ENCODE results near the gene CLCF1.

Gene CLCF1

GRCh38 chr11:67376873-67377808 lies 3.7 kb upstream of the CLCF1 start:
- no peak overlapping the region for H3K4me3 ChIP-seq (ENCODE audit: low read depth, low read length)
- no peak for DNase-seq (ENCODE audit: low read depth)

GRCh38 chr11:67376063-67376820 lies 2.8 kb upstream of the CLCF1 start:
- DNase-seq (ENCODE audit: low read depth): no peak
- H3K4me3 ChIP-seq (ENCODE audit: low read depth, low read length): no peak overlapping the region

DNA sequence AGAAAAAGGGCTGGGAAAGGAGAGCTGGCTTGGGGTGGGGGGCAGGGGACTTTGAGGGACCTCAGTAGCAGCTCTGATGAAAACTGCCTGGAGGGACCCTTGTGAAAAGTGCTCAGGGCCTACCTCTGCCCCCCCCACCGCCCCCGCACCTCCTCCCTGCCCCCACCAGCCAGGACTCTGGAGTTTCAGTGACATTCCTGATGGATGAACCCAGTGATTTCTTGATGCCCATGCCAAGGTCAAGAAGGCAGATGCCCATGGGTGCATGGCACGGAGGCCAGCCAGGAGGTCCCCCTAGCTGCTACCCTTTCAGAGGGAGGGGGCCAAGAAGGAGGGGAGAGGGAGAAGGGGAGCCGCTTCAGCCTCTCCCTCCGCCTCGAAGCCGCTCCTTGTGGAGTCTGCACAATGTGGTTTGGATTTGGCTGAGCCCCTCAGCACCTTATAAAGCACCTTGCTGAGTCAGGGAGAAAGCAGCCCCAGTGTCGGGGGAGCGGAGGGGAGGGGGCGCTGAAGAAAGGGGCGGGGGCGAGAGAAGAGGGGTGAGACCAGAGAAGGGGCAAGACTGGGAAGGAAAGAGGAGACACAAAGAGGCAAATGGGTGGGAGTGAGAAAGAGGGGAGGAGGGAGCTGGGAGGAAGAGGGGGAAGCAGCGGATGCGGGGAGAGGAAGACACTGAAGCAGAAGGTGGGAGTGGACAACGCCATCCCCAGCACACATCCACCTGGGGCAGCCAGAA lies 2.1 kb upstream of the CLCF1 start:
- DNase-seq (ENCODE audit: low read depth): no peak
- no peak overlapping the region for H3K4me3 ChIP-seq (ENCODE audit: low read depth, low read length)

- H3K4me3 ChIP-seq (ENCODE audit: low read depth, low read length): peak overlapping the region; percentile 67
- no peak for DNase-seq (ENCODE audit: low read depth)
Measured at GRCh38 chr11:67374571-67375281, 1.3 kb upstream of the CLCF1 start.

DNA sequence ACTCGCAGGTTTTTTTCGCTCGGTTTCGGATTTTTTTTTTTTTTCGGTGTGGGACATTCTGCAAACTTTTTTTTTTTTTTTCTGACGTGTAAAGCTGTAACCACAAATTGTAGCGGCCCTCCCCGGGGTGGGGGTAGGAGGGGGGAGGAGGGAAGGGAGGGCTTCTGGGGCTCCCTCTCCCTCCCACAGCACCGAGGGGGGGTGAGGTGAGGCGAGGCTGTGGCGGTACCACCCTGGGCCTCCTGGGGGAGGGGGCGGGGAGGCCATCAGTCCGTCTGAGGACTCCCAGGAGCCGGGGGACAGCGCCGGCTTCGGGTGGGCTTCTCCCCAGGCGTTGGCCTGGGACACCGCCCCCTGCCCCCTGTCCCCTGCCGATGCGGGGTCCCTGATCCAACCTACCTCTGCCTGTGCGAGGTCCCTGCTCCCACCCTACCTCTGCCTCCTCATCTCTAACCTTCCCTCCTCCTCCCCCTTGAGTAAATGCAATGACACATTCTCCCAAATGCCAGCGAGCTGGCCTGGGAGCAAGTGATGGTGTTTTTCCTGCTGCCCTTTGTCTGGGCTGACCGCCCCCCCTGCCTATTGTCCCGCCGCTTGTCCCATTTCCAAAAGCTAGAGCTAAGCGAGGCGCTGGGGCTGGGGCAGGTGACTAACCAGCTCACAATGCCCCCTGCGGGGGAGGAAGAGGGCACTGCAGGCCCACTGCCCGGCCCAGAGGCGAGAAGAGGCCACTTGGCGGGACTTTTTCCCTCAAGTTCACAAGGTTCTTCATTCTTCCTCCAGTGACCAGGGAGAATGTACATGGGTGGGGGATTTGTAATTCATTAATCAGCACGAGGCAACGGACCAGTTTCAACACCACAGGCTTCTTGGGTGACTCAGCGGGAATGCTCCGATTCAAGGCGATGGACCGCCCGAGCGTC lies 511 bp upstream of the CLCF1 start:
- peak overlapping the region; percentile 67 for H3K4me3 ChIP-seq (ENCODE audit: low read depth, low read length)
- DNase-seq (ENCODE audit: low read depth): peak; percentile 95

GRCh38 chr11:67372321-67372992 lies 941 bp downstream of the CLCF1 start:
- H3K4me3 ChIP-seq (ENCODE audit: low read depth, low read length): peak overlapping the region; percentile 67
- DNase-seq (ENCODE audit: low read depth): no peak

DNA sequence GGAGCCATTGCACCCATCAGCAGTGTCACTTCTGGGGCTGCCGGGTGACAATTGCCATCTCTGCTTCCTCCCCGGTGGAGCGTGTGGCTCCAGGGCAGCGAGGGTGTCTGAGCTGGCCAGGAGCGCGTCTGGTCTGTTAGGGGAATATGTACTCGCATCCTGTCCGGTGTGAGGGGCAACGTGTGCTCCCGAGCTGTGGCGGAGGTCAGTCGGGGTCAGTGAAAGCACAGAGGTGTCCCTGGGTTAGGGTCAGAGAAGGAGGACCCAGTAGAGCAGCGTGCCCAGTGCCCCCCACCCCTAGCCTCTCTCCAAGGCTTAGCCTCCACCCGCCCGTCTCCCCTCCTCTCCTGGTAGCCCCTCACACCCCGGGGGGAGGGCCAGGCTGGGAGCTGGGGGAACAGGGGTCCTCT lies 1.5 kb downstream of the CLCF1 start:
- DNase-seq (ENCODE audit: low read depth): no peak
- H3K4me3 ChIP-seq (ENCODE audit: low read depth, low read length): peak overlapping the region; percentile 67

DNA sequence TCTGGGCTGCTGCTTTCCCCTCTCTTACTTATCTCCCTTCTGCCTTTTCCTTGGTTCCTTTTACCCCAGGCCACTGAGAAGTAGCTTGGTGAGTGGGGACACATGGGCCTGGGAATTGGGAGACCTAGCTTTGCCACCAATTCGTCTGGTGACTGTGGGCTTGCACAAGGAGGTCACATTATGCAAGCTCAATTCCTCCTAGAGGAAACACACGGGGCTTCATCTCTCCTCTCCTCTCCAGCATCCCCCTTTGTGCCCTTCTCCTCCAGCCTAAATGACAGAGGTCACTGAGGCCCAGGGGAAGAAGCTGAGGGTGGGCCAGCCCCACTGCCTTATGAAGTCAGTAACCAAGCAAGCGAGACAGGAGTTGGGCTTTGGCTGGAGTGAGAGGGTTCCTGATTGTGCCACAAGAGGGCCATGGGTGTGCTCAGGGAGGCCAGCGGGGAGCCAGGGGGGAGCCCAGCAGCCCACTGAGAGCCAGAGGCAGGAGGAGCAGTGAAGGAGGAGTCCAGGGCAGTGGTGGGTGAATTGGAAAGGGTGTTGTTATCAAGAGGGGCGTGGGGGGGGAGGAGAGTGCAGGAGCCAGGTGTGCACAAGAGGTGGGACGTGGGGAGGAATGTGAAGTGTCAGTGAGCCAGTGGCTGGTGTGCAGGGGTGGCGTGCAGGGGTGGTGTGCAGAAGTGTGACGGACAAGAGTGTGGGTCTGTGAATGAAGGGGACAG lies 2.0 kb downstream of the CLCF1 start:
- no peak for DNase-seq (ENCODE audit: low read depth)
- peak overlapping the region; percentile 67 for H3K4me3 ChIP-seq (ENCODE audit: low read depth, low read length)

DNA sequence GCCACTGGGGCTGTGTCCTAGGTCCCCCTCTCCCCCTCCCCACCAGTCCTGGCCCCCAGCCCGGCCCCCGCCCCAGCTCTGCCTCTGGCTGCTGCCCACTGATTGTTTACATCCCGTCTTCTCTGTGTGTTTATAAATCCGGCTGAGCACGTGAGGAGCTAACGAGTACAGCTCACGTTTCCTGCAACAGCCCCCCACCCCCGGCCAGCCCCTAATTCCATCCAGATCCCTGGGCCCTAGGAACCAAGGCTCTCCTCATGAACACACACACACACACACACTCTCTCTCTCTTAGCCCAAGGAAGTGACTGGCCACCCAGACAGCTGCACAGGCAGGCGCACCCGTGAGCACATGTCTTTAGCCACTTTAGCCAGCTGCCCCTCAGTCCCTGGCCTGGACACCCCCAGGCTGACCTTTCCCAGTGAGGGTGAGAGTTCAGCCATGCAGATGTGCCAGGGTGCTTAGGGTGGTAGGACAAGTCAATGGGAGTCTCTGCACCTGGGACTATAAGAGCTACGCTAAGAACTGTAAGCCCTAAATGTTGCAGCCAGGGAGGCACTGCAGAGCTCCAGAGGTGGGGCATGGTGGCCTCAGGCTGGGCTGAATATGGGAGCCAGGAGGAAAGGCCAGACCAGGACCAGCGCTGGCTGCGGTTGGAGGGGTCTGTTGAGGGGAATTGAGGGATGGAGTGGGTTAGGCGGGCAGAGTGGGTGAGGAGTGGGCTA lies 2.9 kb downstream of the CLCF1 start:
- peak overlapping the region; percentile 67 for H3K4me3 ChIP-seq (ENCODE audit: low read depth, low read length)
- no peak for DNase-seq (ENCODE audit: low read depth)

DNA sequence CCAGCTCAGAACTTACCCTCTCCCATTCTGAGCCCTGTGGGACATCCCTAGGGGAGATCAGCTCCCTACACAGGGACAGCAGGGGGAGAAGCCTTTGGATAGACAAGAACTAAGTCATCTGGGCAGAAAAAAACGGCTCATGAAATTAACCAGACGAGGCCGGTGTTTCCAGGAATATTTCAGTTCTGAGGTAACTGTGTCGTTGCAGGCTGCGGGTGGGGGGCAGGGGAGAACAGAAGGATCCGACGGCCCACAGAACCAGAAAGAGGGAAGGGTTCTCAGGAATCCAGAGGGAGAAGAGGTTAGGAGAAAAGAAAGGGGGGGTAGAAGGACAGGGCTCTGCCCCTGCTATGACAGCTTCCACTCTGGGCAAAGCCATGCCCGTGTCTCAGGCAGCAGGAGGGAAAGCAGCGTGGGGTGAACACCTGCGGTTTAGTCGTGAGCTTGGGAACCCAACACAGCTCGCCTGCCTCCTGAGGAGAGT lies 3.6 kb downstream of the CLCF1 start:
- no peak for DNase-seq (ENCODE audit: low read depth)
- no peak overlapping the region for H3K4me3 ChIP-seq (ENCODE audit: low read depth, low read length)

- DNase-seq (ENCODE audit: low read depth): no peak
- H3K4me3 ChIP-seq (ENCODE audit: low read depth, low read length): no peak overlapping the region
Measured at GRCh38 chr11:67369275-67369674, 4.1 kb downstream of the CLCF1 start.

- no peak for DNase-seq (ENCODE audit: low read depth)
- H3K4me3 ChIP-seq (ENCODE audit: low read depth, low read length): no peak overlapping the region
Measured at GRCh38 chr11:67368621-67369020, 4.8 kb downstream of the CLCF1 start.

DNA sequence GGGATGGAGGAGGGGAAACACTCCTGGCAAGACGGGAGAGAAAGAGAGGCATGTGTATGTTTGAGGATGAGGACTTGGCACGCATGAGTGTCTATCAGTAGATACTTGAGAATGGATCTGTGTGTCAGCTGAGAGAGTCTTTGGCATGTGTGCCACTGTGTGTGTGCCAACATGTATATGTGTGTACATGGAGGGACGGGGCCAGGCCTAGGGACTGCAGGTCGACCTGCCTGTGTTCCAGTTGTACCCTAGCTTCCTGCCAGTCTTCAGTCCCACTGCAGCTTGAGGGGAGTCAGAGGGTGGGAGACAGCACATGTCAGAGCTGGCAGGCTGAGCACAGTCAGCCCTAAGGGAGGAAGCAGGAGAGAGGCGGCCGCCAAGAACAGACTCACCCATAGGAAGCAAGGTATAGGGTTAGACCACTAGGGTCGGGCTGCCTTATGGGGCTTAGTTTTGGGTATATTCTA lies 5.6 kb downstream of the CLCF1 start:
- no peak for DNase-seq (ENCODE audit: low read depth)
- H3K4me3 ChIP-seq (ENCODE audit: low read depth, low read length): no peak overlapping the region

- no peak overlapping the region for H3K4me3 ChIP-seq (ENCODE audit: low read depth, low read length)
- DNase-seq (ENCODE audit: low read depth): no peak
Measured at GRCh38 chr11:67366961-67367760, 6.2 kb downstream of the CLCF1 start.

DNA sequence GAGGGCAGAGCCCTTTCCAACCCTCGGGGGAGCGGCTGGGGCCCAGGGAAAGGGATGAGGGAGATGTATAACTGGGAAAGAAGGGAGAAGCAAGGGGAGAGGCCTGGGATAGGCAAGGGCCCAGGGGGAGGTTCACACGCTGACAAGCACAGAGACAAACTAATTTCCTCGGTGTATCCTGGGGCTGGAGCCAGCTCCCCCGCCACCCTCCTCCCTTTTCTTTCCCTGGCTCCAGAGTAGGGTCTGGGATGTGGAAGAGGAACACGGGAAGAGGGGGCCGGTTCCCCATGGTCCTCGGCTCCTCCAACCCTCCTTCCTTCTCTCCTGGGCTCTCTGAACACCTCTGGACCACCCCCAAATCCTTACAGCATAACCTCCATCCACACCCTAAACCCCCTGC lies 6.9 kb downstream of the CLCF1 start:
- DNase-seq (ENCODE audit: low read depth): no peak
- no peak overlapping the region for H3K4me3 ChIP-seq (ENCODE audit: low read depth, low read length)
